GM12801 (cell line): ENCODE measurements around the gene ZNRF1.

Experiments used
- TF ChIP-seq, protein P1 (sequence below): IDR thresholded peaks from one replicate; pipeline ENCODE4 v1.5.1; 2011; ENCODE audit warnings: control low read depth; ENCODE audit not compliant: insufficient read length; ENCODE audit errors: extremely low read depth

The ZNRF1 gene

GRCh38 chr16:75073545-75074303, 74.9 kb downstream of the ZNRF1 start:
- TF ChIP-seq, protein P1, sequence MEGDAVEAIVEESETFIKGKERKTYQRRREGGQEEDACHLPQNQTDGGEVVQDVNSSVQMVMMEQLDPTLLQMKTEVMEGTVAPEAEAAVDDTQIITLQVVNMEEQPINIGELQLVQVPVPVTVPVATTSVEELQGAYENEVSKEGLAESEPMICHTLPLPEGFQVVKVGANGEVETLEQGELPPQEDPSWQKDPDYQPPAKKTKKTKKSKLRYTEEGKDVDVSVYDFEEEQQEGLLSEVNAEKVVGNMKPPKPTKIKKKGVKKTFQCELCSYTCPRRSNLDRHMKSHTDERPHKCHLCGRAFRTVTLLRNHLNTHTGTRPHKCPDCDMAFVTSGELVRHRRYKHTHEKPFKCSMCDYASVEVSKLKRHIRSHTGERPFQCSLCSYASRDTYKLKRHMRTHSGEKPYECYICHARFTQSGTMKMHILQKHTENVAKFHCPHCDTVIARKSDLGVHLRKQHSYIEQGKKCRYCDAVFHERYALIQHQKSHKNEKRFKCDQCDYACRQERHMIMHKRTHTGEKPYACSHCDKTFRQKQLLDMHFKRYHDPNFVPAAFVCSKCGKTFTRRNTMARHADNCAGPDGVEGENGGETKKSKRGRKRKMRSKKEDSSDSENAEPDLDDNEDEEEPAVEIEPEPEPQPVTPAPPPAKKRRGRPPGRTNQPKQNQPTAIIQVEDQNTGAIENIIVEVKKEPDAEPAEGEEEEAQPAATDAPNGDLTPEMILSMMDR: no peak

DNA sequence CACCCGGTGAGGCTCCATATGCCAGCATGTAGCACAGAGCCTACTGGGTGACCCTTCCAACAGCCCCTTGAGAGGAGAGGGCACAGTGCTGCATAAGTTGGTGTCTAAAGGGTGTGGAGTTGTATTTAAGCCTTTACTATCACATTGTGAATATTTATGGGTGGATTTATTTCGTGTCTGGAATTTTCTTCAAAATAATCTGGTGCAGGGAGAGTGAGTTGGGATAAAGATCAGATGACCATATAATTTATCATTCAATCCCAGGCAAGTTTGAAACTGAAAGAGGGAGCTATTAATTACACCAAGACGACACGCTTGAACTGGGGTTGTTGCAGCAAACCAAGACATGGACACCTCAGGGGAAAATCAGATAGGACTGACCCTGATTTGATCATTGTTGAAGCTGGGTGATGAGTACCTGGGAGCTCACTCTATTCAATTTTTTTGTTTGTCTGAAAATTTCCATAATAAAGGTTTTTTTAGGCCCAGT, 75.5 kb downstream of the ZNRF1 start:
- TF ChIP-seq, protein P1: no peak

DNA sequence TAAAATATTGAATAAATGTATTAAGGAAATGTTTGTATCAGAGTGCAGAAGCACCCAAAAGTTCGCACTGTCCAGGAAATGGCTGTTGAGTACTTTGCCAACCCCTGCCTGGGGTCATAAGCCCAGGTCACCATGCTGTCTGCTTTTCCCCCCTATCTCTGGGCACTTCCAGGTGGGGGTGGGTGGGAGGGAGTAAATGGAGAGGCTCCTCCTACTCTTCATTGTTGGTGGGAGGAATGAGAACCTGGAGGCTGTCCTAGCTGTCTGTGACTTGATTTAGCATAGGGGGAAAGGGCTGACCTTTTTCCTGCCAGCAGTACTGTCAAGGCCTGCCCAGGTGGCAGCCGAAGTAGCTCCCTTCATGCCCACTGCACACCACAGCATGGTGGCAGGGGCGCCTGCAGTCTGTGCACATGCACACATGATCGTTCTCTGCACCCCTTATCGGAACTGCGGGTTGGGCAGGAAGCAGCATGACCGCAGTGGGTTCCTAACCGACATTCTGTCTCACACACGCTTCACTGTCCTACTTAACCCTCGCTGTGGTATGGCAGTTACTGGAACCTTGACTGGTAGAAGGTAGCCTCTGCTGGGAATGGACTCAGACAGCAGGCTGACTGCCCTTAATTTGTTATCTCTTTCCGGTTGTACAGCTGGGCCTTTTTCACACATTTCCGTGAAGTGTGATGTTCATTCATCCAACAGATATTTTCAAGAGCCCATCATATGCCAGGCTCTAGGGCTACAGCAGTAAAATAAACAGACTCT, 76.3 kb downstream of the ZNRF1 start:
- TF ChIP-seq, protein P1: no peak

DNA sequence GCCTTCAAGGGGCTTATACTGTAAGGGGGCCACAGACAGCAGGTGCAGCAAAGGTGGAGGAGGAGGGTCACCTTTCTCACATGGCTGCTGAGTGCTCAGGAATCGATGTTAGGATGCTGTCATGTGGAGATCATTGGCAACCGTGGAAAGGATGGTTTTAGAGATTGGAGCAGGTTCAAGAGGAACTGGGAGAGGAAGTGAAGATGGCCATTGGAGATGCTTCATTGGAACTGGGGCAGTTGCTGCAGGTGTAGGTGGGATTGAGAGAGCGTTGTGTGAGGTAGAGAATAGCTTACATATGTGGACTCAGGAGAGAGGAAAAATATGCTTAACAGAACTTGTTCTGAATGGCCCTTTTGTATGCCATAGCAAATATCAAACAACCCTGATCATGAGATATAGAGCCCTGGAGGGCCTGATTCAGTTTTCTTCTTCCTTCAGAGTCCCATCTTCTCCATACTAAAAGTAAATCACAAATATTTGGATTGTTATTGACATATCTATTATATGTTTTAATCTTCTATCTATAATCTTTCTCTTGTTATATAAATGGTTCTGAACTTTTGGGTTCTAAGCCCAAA, 77.0 kb downstream of the ZNRF1 start:
- TF ChIP-seq, protein P1: no peak

DNA sequence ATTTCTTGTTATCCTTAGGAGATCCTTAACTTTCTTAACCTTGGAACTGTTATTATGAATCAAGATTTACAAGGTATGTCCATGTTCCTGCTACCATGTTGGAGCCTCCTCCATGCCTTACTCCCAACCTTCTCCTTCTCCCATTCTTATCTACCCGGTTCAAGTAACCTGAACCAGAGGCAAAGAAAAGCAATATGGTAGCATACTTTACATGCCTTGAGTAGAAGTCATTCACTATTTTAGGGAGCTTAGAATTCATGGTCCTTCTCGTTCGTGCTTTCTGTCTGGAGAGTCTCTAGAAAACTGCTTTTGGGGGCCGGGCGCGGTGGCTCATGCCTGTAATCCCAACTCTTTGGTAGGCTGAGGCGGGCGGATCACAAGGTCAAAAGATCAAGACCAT, 80.1 kb downstream of the ZNRF1 start:
- TF ChIP-seq, protein P1: no peak

GRCh38 chr16:75079346-75079926, 80.6 kb downstream of the ZNRF1 start:
- TF ChIP-seq, protein P1: no peak

GRCh38 chr16:75080205-75081029, 81.6 kb downstream of the ZNRF1 start:
- TF ChIP-seq, protein P1: no peak
